ENCODE measurements around the gene ZNF385A. TPM values are rescaled to one million over a fixed set of nuclear protein-coding genes. Genes with fewer than 3 reads are reported as not detected.
"Not testable (repeated sequence)": the region's sequence is repeated elsewhere in the genome, so short reads cannot be mapped to it uniquely, and the experiment has no call there.

ZNF385A gene
- total RNA-seq, 1 experiment from 2014 or later: 5.3 TPM

DNA sequence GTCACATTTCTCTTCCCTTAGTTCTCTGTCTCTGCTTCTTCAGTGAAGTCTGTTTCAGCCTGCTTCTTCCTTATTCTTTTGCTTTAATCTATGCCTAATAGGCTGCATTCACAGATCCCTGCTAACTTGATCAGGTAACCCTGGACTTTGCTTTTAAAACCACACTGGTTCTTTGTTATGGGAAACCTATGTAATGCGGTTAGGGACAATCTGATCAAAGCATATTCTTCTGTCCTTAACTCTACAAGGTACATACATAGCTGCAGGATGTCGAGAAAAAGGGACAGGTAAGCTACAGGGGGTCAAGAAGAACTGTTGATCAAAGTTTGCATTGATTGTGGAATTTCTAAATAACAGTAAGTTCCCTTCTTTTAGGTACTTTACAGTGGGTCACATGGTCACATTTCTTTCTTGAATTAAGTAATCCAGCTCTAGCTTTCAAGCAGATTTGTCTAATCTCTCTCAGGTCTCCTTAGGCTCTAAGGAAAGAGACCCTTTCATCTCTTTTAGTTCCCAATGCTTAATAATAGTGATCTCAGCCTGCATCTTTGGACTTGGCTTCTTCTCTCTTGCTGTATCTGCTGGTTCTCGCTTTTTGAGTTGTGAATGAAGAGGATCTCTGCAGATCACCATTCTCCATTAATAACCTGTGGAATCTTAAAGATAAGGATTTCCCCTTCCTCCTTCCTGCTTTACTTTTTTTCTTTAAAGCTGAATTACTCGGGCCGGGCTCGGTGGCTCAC, 55.8 kb downstream of the ZNF385A start:
- DNase-seq (ENCODE audit: low spot score): no peak

- DNase-seq (ENCODE audit: low spot score): not testable (repeated sequence)
These were observed 59.0 kb downstream of the ZNF385A start for GRCh38 chr12:54325442-54326109.

DNA sequence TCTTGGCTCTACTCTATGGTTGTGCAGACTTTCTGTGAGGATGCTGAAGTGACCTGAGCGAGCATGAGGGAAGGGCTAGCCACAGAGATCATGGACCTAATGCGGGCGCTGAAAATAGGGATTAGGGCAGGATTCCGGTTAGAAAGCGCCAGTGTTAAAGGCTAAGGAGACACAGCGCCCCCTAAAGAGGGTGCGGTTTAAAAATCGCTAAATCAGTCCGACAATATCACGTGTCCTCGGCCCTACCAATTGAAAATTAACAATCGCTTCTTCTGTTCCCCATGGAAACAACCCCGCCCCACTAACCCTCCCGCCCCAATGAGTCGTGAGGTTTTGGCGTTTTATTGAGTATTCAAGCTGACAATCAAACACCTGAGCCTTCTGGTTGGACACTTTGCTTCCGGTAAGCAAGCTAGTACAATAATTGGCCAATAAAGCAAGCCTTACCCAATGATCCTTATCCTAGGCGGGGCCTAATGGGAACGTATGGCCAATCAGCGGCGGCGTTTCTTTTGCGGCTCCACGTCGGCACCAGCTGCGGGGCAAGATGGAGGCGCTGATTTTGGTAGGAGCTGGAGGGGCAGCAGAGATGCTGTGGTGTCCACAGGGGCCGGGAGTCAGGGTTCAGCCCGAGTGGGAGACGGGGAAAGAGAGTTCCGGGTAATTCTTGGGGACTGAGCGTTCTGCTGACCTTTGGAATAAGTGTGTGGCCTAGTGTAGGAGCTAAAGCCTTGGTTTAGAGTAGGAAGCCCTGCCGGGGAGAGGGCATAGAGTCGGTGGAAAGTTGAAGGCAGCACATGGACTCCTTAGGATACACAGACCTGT, 59.7 kb downstream of the ZNF385A start, which contains the start of gene COPZ1:
Gene COPZ1, plus strand, starts transcription at position 515 of the 825 bp plus-strand sequence. Its CDS starts 33 bp downstream, at position 548.
- peak; percentile 99 for DNase-seq (ENCODE audit: low spot score)

DNA sequence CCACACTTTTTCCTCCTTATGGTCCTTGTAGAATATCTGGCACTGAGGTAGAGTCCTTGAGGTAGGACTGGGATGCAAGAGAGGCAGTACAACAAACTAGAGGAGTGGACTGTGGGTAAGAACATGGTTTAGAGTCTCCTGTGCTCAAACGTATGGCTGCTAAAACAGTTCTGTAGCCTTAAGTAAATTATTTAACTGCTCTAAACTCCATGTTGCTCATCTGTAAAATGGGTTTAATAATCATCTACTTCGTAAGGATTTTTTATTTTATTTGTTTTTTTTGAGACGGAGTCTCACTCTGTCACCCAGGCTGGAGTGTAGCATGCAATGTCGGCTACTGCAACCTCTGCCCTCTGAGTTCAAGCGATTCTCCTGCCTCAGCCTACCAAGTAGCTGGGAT, 63.2 kb downstream of the ZNF385A start:
- no peak for DNase-seq (ENCODE audit: low spot score)

Other genes starting within 250 kb of the ZNF385A start
- 27.2 and 37.8 TPM in 2 replicates for gene SMUG1, start 195.7 kb downstream of the ZNF385A start, total RNA-seq (2014; rRNA removed; shearing (Covaris generic))
- 46.2 and 47.6 TPM in 2 replicates for gene CBX5, start 104.6 kb downstream of the ZNF385A start, total RNA-seq (2014; rRNA removed; shearing (Covaris generic))
- 508 and 537 TPM in 2 replicates for gene HNRNPA1, start 104.0 kb downstream of the ZNF385A start, total RNA-seq (2014; rRNA removed; shearing (Covaris generic))
- 0.17 TPM in 1 of 2 replicates, not detected in the other for gene NFE2, start 83.7 kb downstream of the ZNF385A start, total RNA-seq (2014; rRNA removed; shearing (Covaris generic))
- 209 and 243 TPM in 2 replicates for gene COPZ1, start 59.6 kb downstream of the ZNF385A start, total RNA-seq (2014; rRNA removed; shearing (Covaris generic))
- gene GPR84, start 20.2 kb downstream of the ZNF385A start, total RNA-seq (2014; rRNA removed; shearing (Covaris generic)): not detected in 2 replicates
- gene ITGA5, start 34.5 kb upstream of the ZNF385A start, total RNA-seq (2014; rRNA removed; shearing (Covaris generic)): 215 and 219 TPM in 2 replicates
- gene GTSF1, start 88.9 kb upstream of the ZNF385A start, total RNA-seq (2014; rRNA removed; shearing (Covaris generic)): not detected in 2 replicates
- not detected in 2 replicates for gene NCKAP1L, start 113.0 kb upstream of the ZNF385A start, total RNA-seq (2014; rRNA removed; shearing (Covaris generic))
- 0.10 TPM in 1 of 2 replicates, not detected in the other for gene PDE1B, start 164.9 kb upstream of the ZNF385A start, total RNA-seq (2014; rRNA removed; shearing (Covaris generic))
- gene PPP1R1A, start 203.9 kb upstream of the ZNF385A start, total RNA-seq (2014; rRNA removed; shearing (Covaris generic)): not detected in 2 replicates